HUES6 (cell line): Measurements from ENCODE around the gene TLE3.

Source experiments
- H3K27ac ChIP-seq: 2 replicates; pipeline ENCODE4 v1.7.0; 2013; ENCODE audit warnings: low read depth, mild to moderate bottlenecking, low read length, inconsistent platforms
- H3K27me3 ChIP-seq: 2 replicates; pipeline ENCODE4 v1.6.1; 2013; ENCODE audit warnings: low read length; ENCODE audit not compliant: control insufficient read depth, insufficient read depth
- H3K36me3 ChIP-seq: 2 replicates; pipeline ENCODE4 v1.6.1; 2013; ENCODE audit warnings: low read length; ENCODE audit not compliant: control insufficient read depth, insufficient read depth
- H3K4me1 ChIP-seq: 2 replicates; pipeline ENCODE4 v1.6.1; 2013; ENCODE audit warnings: low read length; ENCODE audit not compliant: control insufficient read depth, insufficient read depth
- H3K4me3 ChIP-seq: 2 replicates; pipeline ENCODE4 v1.5.1; 2013; ENCODE audit warnings: low read depth, low read length
- H3K9ac ChIP-seq: one replicate; pipeline ENCODE4 v1.6.1; 2013; ENCODE audit warnings: mild to moderate bottlenecking, low read length
- H3K9me3 ChIP-seq: 2 replicates; pipeline ENCODE4 v1.6.1; 2013; ENCODE audit warnings: low read depth, low read length; ENCODE audit not compliant: control insufficient read depth, insufficient read depth

The TLE3 gene

GRCh38 chr15:70046679-70047369 is 50.9 kb downstream of the TLE3 start:
- H3K27ac ChIP-seq: no peak overlapping the region
- no peaks in the 10 kb centered on the region for H3K27me3 ChIP-seq
- H3K36me3 ChIP-seq: peaks cover 39% of the 10 kb centered on the region
- no peak overlapping the region for H3K4me3 ChIP-seq
- H3K9me3 ChIP-seq: no peaks in the 10 kb centered on the region
- peaks cover 11% of the 10 kb centered on the region for H3K4me1 ChIP-seq
- no peak overlapping the region for H3K9ac ChIP-seq

GRCh38 chr15:70045045-70045444 is 52.7 kb downstream of the TLE3 start:
- no peaks in the 10 kb centered on the region for H3K27me3 ChIP-seq
- peaks cover 11% of the 10 kb centered on the region for H3K4me1 ChIP-seq
- H3K9ac ChIP-seq: no peak overlapping the region
- H3K9me3 ChIP-seq: no peaks in the 10 kb centered on the region
- H3K27ac ChIP-seq: no peak overlapping the region
- no peak overlapping the region for H3K4me3 ChIP-seq
- H3K36me3 ChIP-seq: peaks cover 21% of the 10 kb centered on the region

- Histone ChIP-seq H3K4me1 (peaks cover 11% of the 10 kb centered on the region), H3K36me3 (peaks cover 12% of the 10 kb centered on the region)
These were observed 53.5 kb downstream of the TLE3 start for GRCh38 chr15:70044168-70044567.

GRCh38 chr15:70043590-70043989 is 54.1 kb downstream of the TLE3 start:
- Histone ChIP-seq H3K4me3 (no peak overlapping the region), H3K27ac (no peak overlapping the region), H3K27me3 (no peaks in the 10 kb centered on the region), H3K9ac (no peak overlapping the region), H3K4me1 (peaks cover 11% of the 10 kb centered on the region), H3K9me3 (no peaks in the 10 kb centered on the region), H3K36me3 (peaks cover 7% of the 10 kb centered on the region; the same call in 1 of the 2 replicates)

More at GRCh38 chr15:70044168-70044567, 53.5 kb downstream of the TLE3 start:
- H3K27me3 ChIP-seq: no peaks in the 10 kb centered on the region
- H3K4me3 ChIP-seq: no peak overlapping the region
- H3K9me3 ChIP-seq: no peaks in the 10 kb centered on the region
- H3K27ac ChIP-seq: no peak overlapping the region
- H3K9ac ChIP-seq: no peak overlapping the region

GRCh38 chr15:70042553-70043214 is 55.0 kb downstream of the TLE3 start:
- H3K36me3 ChIP-seq: peaks cover 7% of the 10 kb centered on the region; the same call in 1 of the 2 replicates
- peaks cover 5% of the 10 kb centered on the region for H3K4me1 ChIP-seq
- no peak overlapping the region for H3K4me3 ChIP-seq
- no peaks in the 10 kb centered on the region for H3K27me3 ChIP-seq
- H3K9ac ChIP-seq: no peak overlapping the region
- no peaks in the 10 kb centered on the region for H3K9me3 ChIP-seq
- H3K27ac ChIP-seq: no peak overlapping the region

- no peak overlapping the region for H3K9ac ChIP-seq
- H3K4me3 ChIP-seq: no peak overlapping the region
- H3K27ac ChIP-seq: no peak overlapping the region
- H3K4me1 ChIP-seq: 0 out of 2 replicates have a peak, but pooled peaks cover 3% of the 10 kb centered on the region
- no peaks in the 10 kb centered on the region for H3K9me3 ChIP-seq
- no peaks in the 10 kb centered on the region for H3K27me3 ChIP-seq
- no peaks in the 10 kb centered on the region for H3K36me3 ChIP-seq
These were observed 57.8 kb downstream of the TLE3 start for GRCh38 chr15:70039917-70040316.

GRCh38 chr15:70038730-70039392 is 58.9 kb downstream of the TLE3 start:
- Histone ChIP-seq H3K27me3 (peaks cover 8% of the 10 kb centered on the region; the same call in 1 of the 2 replicates), H3K9me3 (no peaks in the 10 kb centered on the region), H3K4me1 (peaks cover 3% of the 10 kb centered on the region; the same call in 1 of the 2 replicates), H3K36me3 (no peaks in the 10 kb centered on the region), H3K27ac (no peak overlapping the region), H3K9ac (no peak overlapping the region), H3K4me3 (no peak overlapping the region)

GRCh38 chr15:70037292-70037640 is 60.5 kb downstream of the TLE3 start:
- no peak overlapping the region for H3K9ac ChIP-seq
- H3K27ac ChIP-seq: no peak overlapping the region
- no peaks in the 10 kb centered on the region for H3K36me3 ChIP-seq
- H3K9me3 ChIP-seq: no peaks in the 10 kb centered on the region
- H3K27me3 ChIP-seq: peaks cover 9% of the 10 kb centered on the region; the same call in 1 of the 2 replicates
- no peak overlapping the region for H3K4me3 ChIP-seq
- H3K4me1 ChIP-seq: peaks cover 14% of the 10 kb centered on the region; the same call in 1 of the 2 replicates

GRCh38 chr15:70036585-70037291 is 61.0 kb downstream of the TLE3 start:
- Histone ChIP-seq H3K9ac (no peak overlapping the region), H3K36me3 (no peaks in the 10 kb centered on the region), H3K9me3 (no peaks in the 10 kb centered on the region), H3K4me1 (peaks cover 14% of the 10 kb centered on the region; the same call in 1 of the 2 replicates), H3K27ac (no peak overlapping the region), H3K27me3 (peaks cover 9% of the 10 kb centered on the region; the same call in 1 of the 2 replicates), H3K4me3 (no peak overlapping the region)

- no peak overlapping the region for H3K4me3 ChIP-seq
- peaks cover 14% of the 10 kb centered on the region; the same call in 1 of the 2 replicates for H3K4me1 ChIP-seq
- no peaks in the 10 kb centered on the region for H3K36me3 ChIP-seq
- peaks cover 9% of the 10 kb centered on the region; the same call in 1 of the 2 replicates for H3K27me3 ChIP-seq
- no peak overlapping the region for H3K9ac ChIP-seq
- H3K9me3 ChIP-seq: no peaks in the 10 kb centered on the region
- no peak overlapping the region for H3K27ac ChIP-seq
These were observed 62.0 kb downstream of the TLE3 start for GRCh38 chr15:70035719-70036077.
